ENCODE measurements around the gene FBXW12. TPM values are rescaled to one million over a fixed set of nuclear protein-coding genes. Genes with fewer than 3 reads are reported as not detected.

The FBXW12 gene
- total RNA-seq, 1 donor from 2014 or later, result 0.23 TPM

- no peak for DNase-seq (ENCODE audit: low read depth)
- no peak overlapping the region for H3K4me3 ChIP-seq (ENCODE audit: low read depth, low read length)
- TF ChIP-seq, protein P1, sequence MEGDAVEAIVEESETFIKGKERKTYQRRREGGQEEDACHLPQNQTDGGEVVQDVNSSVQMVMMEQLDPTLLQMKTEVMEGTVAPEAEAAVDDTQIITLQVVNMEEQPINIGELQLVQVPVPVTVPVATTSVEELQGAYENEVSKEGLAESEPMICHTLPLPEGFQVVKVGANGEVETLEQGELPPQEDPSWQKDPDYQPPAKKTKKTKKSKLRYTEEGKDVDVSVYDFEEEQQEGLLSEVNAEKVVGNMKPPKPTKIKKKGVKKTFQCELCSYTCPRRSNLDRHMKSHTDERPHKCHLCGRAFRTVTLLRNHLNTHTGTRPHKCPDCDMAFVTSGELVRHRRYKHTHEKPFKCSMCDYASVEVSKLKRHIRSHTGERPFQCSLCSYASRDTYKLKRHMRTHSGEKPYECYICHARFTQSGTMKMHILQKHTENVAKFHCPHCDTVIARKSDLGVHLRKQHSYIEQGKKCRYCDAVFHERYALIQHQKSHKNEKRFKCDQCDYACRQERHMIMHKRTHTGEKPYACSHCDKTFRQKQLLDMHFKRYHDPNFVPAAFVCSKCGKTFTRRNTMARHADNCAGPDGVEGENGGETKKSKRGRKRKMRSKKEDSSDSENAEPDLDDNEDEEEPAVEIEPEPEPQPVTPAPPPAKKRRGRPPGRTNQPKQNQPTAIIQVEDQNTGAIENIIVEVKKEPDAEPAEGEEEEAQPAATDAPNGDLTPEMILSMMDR (conservative IDR thresholded peaks at IDR 0.05; ENCODE audit: low read depth, low read length), result no peak
These were observed 64.8 kb downstream of the FBXW12 start for GRCh38 chr3:48436855-48437254.

- no peak for DNase-seq (ENCODE audit: low read depth)
- TF ChIP-seq, protein P1 (conservative IDR thresholded peaks at IDR 0.05; ENCODE audit: low read depth, low read length), result no peak
These were observed 65.8 kb downstream of the FBXW12 start for GRCh38 chr3:48437812-48438211.

GRCh38 chr3:48439820-48440589 lies 68.0 kb downstream of the FBXW12 start, which contains the start of the genes CCDC51 and TMA7:
Gene CCDC51, minus strand, starts transcription at chr3:48440119. Its CDS starts 4,991 bp downstream, at chr3:48435128.
Gene TMA7, plus strand, starts transcription at chr3:48440257. Its CDS starts 40 bp downstream, at chr3:48440297.
- H3K4me3 ChIP-seq (ENCODE audit: low read depth, low read length), result peak within 1 kb of the TSS; percentile 77
- TF ChIP-seq, protein P1 (conservative IDR thresholded peaks at IDR 0.05; ENCODE audit: low read depth, low read length), result no peak
- peak; percentile 57 for DNase-seq (ENCODE audit: low read depth)

More at GRCh38 chr3:48437812-48438211, 65.8 kb downstream of the FBXW12 start:
- no peak overlapping the region for H3K4me3 ChIP-seq (ENCODE audit: low read depth, low read length)

GRCh38 chr3:48440590-48440958 lies 68.6 kb downstream of the FBXW12 start:
- H3K4me3 ChIP-seq (ENCODE audit: low read depth, low read length), result peak overlapping the region; percentile 77
- TF ChIP-seq, protein P1 (conservative IDR thresholded peaks at IDR 0.05; ENCODE audit: low read depth, low read length), result no peak
- no peak for DNase-seq (ENCODE audit: low read depth)

DNA sequence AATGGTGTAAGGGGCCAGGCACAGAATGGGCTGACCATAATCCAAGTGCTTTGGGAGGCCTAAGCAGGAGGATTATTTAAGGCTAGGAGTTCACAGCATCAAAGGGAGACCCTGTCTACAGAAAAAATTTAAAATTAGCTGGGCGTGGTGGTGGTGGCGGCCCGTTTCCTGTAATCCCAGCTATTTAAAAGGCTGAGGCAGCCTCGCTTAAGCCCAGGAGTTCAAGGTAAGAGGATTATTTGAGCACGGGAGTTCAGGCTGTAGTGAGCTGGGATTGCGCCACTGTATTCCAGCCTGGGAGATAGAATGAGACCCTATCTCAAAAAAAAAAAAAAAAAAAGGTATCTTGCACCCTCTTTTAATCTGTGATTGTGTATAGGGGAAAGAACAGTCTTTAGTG lies 69.9 kb downstream of the FBXW12 start:
- peak overlapping the region; percentile 77 for H3K4me3 ChIP-seq (ENCODE audit: low read depth, low read length)
- TF ChIP-seq, protein P1 (conservative IDR thresholded peaks at IDR 0.05; ENCODE audit: low read depth, low read length), result no peak
- DNase-seq (ENCODE audit: low read depth), result no peak

Other genes starting within 250 kb of the FBXW12 start
- 30.8 and 49.3 TPM in 2 replicates for gene CDC25A, start 183.8 kb upstream of the FBXW12 start, total RNA-seq
- not detected in 2 replicates for gene CAMP, start 148.7 kb upstream of the FBXW12 start, total RNA-seq
- gene ZNF589, start 131.1 kb upstream of the FBXW12 start, total RNA-seq, result 3.8 and 4.6 TPM in 2 replicates
- gene NME6, start 70.9 kb upstream of the FBXW12 start, total RNA-seq, result 45.5 and 50.0 TPM in 2 replicates
- not detected in 2 replicates for gene SPINK8, start 38.6 kb upstream of the FBXW12 start, total RNA-seq
- 75.7 and 106 TPM in 2 replicates for gene PLXNB1, start 57.9 kb downstream of the FBXW12 start, total RNA-seq
- gene CCDC51, start 67.9 kb downstream of the FBXW12 start, total RNA-seq, result 22.0 and 26.9 TPM in 2 replicates
- 573 and 687 TPM in 2 replicates for gene TMA7, start 68.0 kb downstream of the FBXW12 start, total RNA-seq
- gene ATRIP, start 74.5 kb downstream of the FBXW12 start, total RNA-seq, result 5.9 and 9.8 TPM in 2 replicates
- gene SHISA5, start 132.0 kb downstream of the FBXW12 start, total RNA-seq, result 188 and 209 TPM in 2 replicates
- 8.8 and 19.3 TPM in 2 replicates for gene PFKFB4, start 184.6 kb downstream of the FBXW12 start, total RNA-seq
- 4.8 and 6.6 TPM in 2 replicates for gene UCN2, start 191.6 kb downstream of the FBXW12 start, total RNA-seq
- 47.5 and 211 TPM in 2 replicates for gene COL7A1, start 223.1 kb downstream of the FBXW12 start, total RNA-seq
- 348 and 432 TPM in 2 replicates for gene UQCRC1, start 237.4 kb downstream of the FBXW12 start, total RNA-seq
- gene TMEM89, start 249.6 kb downstream of the FBXW12 start, total RNA-seq, result not detected in 2 replicates

Measured in epithelial cell of proximal tubule (primary cell).